HFFc6 (cell line): ENCODE measurements around the gene NUP98. TPM values are rescaled to one million over a fixed set of nuclear protein-coding genes. Genes with fewer than 3 reads are reported as not detected.
"Not testable (repeated sequence)": the region's sequence is repeated elsewhere in the genome, so short reads cannot be mapped to it uniquely, and the experiment has no call there.

Experiments
- DNase-seq: peaks from one replicate; pipeline ENCODE4 v3.0.0-alpha.2; 2018
- H3K27ac Mint-ChIP-seq: 2 replicates; pipeline ENCODE4 v1.8.0; 2020; ENCODE audit warnings: mild to moderate bottlenecking, mixed read lengths
- H3K27me3 Mint-ChIP-seq: 2 replicates; pipeline ENCODE4 v1.8.0; 2021; ENCODE audit warnings: mild to moderate bottlenecking, moderate library complexity, mixed read lengths; ENCODE audit not compliant: insufficient read depth
- H3K36me3 Mint-ChIP-seq: 2 replicates; pipeline ENCODE4 v1.8.0; 2021; ENCODE audit warnings: low read depth, mixed read lengths
- H3K4me1 Mint-ChIP-seq: 2 replicates; pipeline ENCODE4 v1.8.0; 2020; ENCODE audit warnings: low read depth, mixed read lengths
- H3K4me3 Mint-ChIP-seq: 2 replicates; pipeline ENCODE4 v1.8.0; 2020; ENCODE audit warnings: mild to moderate bottlenecking, moderate library complexity, mixed read lengths
- H3K9me3 Mint-ChIP-seq: 2 replicates; pipeline ENCODE4 v1.8.0; 2020; ENCODE audit warnings: mild to moderate bottlenecking, mixed read lengths
- CTCF ChIP-seq: fragments of 200-600 bp; sonication (generic); IDR thresholded peaks from 2 replicates; pipeline ENCODE4 v1.5.0; 2021; ENCODE audit warnings: antibody characterized with exemption, mild to moderate bottlenecking
- total RNA-seq, 6 experiments: library from RNA; stranded (reverse); fragmentation: NEBNext Ultra II Directional; extraction: Animal tissue kit (Norgen Biotek cat#: 25700); gene quantifications; 2 replicates in 1 of 6; 3 replicates in 5 of 6; pipeline ENCODE4 v1.2.3, GENCODE V29; 2021

The NUP98 gene
- total RNA-seq, 6 experiments from 2014 or later, result 81.4 to 96.7 (median 85.6) TPM

GRCh38 chr11:3645552-3645951 lies 151.8 kb downstream of the NUP98 start:
- Mint-ChIP-seq H3K4me1 (peaks cover 11% of the 10 kb centered on the region), H3K27me3 (peaks cover 76% of the 10 kb centered on the region), H3K27ac (no peak overlapping the region), H3K9me3 (no peaks in the 10 kb centered on the region), H3K36me3 (no peaks in the 10 kb centered on the region; the same call in 1 of the 2 replicates), H3K4me3 (no peak overlapping the region)
- no peak for DNase-seq
- no peak for TF ChIP-seq CTCF

GRCh38 chr11:3644817-3645235 lies 152.5 kb downstream of the NUP98 start, which contains the start of gene ART1:
Gene ART1, plus strand, starts transcription at chr11:3645128. Its CDS starts 14,086 bp downstream, at chr11:3659214.
- TF ChIP-seq CTCF, result no peak
- no peaks in the 10 kb centered on the region; the same call in 1 of the 2 replicates for H3K36me3 Mint-ChIP-seq
- no peak for DNase-seq
- H3K27ac Mint-ChIP-seq, result no peak within 1 kb of the TSS
- H3K4me3 Mint-ChIP-seq, result no peak within 1 kb of the TSS
- H3K9me3 Mint-ChIP-seq, result no peaks in the 10 kb centered on the region
- H3K27me3 Mint-ChIP-seq, result peaks cover 74% of the 10 kb centered on the region
- H3K4me1 Mint-ChIP-seq, result peaks cover 11% of the 10 kb centered on the region

- H3K27ac Mint-ChIP-seq, H3K4me1 Mint-ChIP-seq, H3K36me3 Mint-ChIP-seq, DNase-seq, H3K4me3 Mint-ChIP-seq, H3K9me3 Mint-ChIP-seq: not testable (repeated sequence)
- H3K27me3 Mint-ChIP-seq, result peaks cover 69% of the 10 kb centered on the region
Observed at GRCh38 chr11:3643102-3643546, 154.2 kb downstream of the NUP98 start.

GRCh38 chr11:3642071-3642951 lies 155.0 kb downstream of the NUP98 start:
- Mint-ChIP-seq H3K27ac (no peak overlapping the region), H3K36me3 (no peaks in the 10 kb centered on the region; the same call in 1 of the 2 replicates), H3K4me3 (peak overlapping the region; percentile 21; the same call in 1 of the 2 replicates), H3K9me3 (no peaks in the 10 kb centered on the region), H3K4me1 (peaks cover 5% of the 10 kb centered on the region; the same call in 1 of the 2 replicates), H3K27me3 (peaks cover 70% of the 10 kb centered on the region)
- no peak for TF ChIP-seq CTCF
- DNase-seq, result no peak

GRCh38 chr11:3641701-3642070 lies 155.7 kb downstream of the NUP98 start, which contains the start of gene ART5:
Gene ART5, minus strand, starts transcription at chr11:3641992. Its CDS starts 130 bp downstream, at chr11:3641862.
- H3K27me3 Mint-ChIP-seq, result peaks cover 75% of the 10 kb centered on the region
- no peaks in the 10 kb centered on the region for H3K9me3 Mint-ChIP-seq
- H3K4me1 Mint-ChIP-seq, result peaks cover 5% of the 10 kb centered on the region; the same call in 1 of the 2 replicates
- no peaks in the 10 kb centered on the region; the same call in 1 of the 2 replicates for H3K36me3 Mint-ChIP-seq
- H3K4me3 Mint-ChIP-seq, result peak within 1 kb of the TSS; percentile 22; the same call in 1 of the 2 replicates
- no peak within 1 kb of the TSS for H3K27ac Mint-ChIP-seq
- TF ChIP-seq CTCF, result no peak
- no peak for DNase-seq

- DNase-seq, result no peak
- Mint-ChIP-seq H3K36me3 (no peaks in the 10 kb centered on the region; the same call in 1 of the 2 replicates), H3K4me3 (peak overlapping the region; percentile 22; the same call in 1 of the 2 replicates), H3K27me3 (peaks cover 76% of the 10 kb centered on the region), H3K27ac (no peak overlapping the region), H3K4me1 (peaks cover 5% of the 10 kb centered on the region; the same call in 1 of the 2 replicates), H3K9me3 (no peaks in the 10 kb centered on the region)
- TF ChIP-seq CTCF, result no peak
Observed at GRCh38 chr11:3641191-3641590, 156.2 kb downstream of the NUP98 start.
